Measurements from ENCODE around the gene LYPLA2.
A peak's percentile ranks its signal among the peaks of the same experiment; 100 is the strongest.
"Not testable (repeated sequence)": the region's sequence is repeated elsewhere in the genome, so short reads cannot be mapped to it uniquely, and the experiment has no call there.

LYPLA2 gene

GRCh38 chr1:23779826-23780371, 11.0 kb upstream of the LYPLA2 start:
- DNase-seq = no peak

GRCh38 chr1:23783141-23783540, 7.8 kb upstream of the LYPLA2 start:
- not testable (repeated sequence) for DNase-seq

- DNase-seq = no peak
Measured at GRCh38 chr1:23784846-23785245, 6.1 kb upstream of the LYPLA2 start.

- no peak for DNase-seq
Measured at GRCh38 chr1:23787701-23788100, 3.2 kb upstream of the LYPLA2 start.

- DNase-seq = no peak
Measured at GRCh38 chr1:23788695-23789094, 2.2 kb upstream of the LYPLA2 start.

GRCh38 chr1:23791516-23792047, 637 bp downstream of the LYPLA2 start:
- peak; percentile 53 for DNase-seq

GRCh38 chr1:23792151-23792945, 1.4 kb downstream of the LYPLA2 start:
- DNase-seq = no peak

- DNase-seq = no peak
Measured at GRCh38 chr1:23793018-23793781, 2.3 kb downstream of the LYPLA2 start.

GRCh38 chr1:23793861-23794731, 3.2 kb downstream of the LYPLA2 start:
- DNase-seq = no peak

GRCh38 chr1:23794732-23795182, 3.8 kb downstream of the LYPLA2 start:
- not testable (repeated sequence) for DNase-seq

- DNase-seq = no peak
Measured at GRCh38 chr1:23795676-23796465, 4.9 kb downstream of the LYPLA2 start.

GRCh38 chr1:23796466-23797271, 5.7 kb downstream of the LYPLA2 start:
- DNase-seq = no peak

- no peak for DNase-seq
Measured at GRCh38 chr1:23797478-23798448, 6.8 kb downstream of the LYPLA2 start.

- DNase-seq = no peak
Measured at GRCh38 chr1:23798662-23799142, 7.8 kb downstream of the LYPLA2 start.

- DNase-seq = no peak
Measured at GRCh38 chr1:23799255-23799569, 8.3 kb downstream of the LYPLA2 start.

GRCh38 chr1:23799570-23800399, 8.8 kb downstream of the LYPLA2 start:
- no peak for DNase-seq

- peak; percentile 96 for DNase-seq
Measured at GRCh38 chr1:23800400-23801337, 9.7 kb downstream of the LYPLA2 start, which contains the start of gene GALE. GALE (minus strand) TSS chr1:23800754; CDS start chr1:23799007, 1,747 bp downstream.
